NCI-H1417 treated with DMSO at 0.1 percent for 48 hours (cell line): ENCODE results near the gene SPTBN1.

Experiments used
- DNase-seq: peaks from one replicate; lab custom pipeline; 2025; lab: John Stamatoyannopoulos, UW

SPTBN1 gene

DNA sequence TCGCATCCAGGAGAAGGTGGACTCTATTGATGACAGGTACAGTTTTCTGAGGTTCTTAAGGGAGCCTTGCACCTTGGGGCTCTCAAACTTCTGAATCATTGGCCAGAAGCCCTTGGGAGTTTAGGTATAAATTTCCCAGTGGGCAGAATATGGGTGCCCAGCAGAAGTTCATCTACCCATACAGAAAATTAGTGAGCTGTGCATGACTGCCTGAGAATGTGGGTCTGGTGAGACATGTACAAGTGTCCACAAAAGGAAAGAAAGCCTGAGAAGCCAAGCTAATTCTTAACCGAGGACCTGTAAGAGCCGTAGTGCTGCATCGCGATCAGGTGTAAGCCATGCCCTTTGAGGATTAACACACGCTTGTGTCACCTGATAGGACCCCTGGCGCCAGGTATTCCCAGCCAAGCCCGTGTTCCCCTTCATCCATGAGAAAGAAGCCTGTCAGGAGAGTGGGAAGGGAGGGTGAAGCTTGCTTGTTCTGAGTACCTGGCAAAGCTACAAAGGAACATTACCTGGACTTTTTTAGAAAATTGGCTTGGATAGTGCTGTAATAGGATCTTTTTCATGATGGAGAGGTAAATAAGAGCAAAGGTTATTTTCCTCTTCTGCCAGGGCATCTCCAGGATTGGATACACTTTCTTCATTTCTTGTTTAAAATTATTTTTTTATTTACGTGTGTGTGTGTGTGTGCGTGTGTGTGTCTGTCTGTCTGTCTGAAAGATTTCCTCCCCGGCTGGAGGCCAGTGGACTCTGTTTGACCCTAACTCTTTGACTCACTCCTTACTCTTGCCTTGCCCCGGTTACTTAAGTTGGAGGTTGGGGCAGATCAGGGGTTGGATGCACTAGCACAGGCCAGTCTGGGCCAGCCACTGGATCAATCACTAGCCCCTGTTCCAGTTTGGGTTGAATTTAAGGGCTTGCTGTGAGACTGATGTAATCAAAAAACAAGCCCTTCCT lies 176.9 kb downstream of the SPTBN1 start:
- DNase-seq = no peak

DNA sequence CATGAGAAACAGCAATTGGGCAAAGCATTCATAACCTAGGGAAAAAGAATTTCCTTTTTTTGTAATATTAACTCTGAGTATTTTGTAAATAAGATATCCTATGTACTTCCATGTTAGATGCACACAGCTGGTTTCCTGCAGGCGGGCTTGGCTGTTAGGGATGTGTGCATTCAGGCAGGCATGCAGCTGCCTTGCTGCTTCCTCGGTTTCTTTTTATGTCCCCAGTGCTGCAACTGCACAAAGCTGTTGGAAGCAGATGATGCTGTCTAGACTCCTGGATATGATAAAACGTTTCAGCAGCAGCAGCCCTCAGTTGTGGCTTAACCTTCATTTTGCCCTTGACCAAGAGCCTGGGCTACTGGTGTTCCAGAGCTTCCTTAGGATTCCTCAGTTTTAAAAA lies 177.9 kb downstream of the SPTBN1 start:
- DNase-seq = no peak

DNA sequence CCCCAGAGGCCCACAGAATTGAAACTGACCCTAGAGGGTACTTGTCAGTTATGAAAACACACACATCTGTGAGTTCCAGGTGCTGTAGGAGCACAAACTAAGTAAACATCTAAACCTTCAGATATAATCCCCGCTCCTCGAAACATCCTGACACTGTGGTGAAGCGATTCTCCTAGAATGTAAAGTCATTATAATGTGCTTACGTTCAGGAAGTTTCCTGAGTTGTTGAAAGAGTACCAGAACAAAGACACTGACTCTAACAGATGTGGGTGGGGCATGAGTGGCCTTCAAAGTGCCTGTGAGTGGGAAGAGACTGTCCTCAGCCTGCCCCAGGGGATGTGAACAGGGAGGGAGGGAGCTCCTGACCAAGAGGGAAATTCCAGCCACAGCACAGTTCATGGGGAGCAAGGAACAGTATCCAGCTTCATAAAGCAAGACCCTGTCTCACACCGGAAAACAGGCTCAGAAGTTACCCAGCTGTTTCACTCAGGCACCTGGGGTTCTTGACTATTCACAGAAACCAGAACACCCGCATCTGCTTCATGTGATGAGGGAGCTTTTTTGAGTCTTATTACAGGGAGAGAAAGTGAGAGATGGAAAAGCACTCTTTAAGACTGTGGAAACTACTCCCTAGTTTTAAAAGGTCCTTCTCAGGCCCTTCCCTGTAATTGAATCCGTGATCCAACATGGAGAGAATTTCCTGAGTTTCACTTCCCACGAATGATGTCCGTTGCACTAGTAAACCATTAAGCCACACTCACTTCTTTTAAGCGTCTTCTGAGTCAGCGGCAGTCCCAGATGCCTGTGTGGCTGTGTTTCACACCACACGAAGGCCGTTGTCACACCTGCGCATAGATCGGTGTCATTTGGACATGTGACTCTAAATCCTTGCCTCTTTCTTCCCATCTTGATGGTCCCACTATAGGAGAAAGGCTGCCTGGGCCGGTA lies 178.7 kb downstream of the SPTBN1 start:
- no peak for DNase-seq

- DNase-seq = no peak
Observed at GRCh38 chr2:54635554-54636152, 179.5 kb downstream of the SPTBN1 start.

- no peak for DNase-seq
Observed at GRCh38 chr2:54636415-54637139, 180.4 kb downstream of the SPTBN1 start.

GRCh38 chr2:54638103-54638502 lies 182.0 kb downstream of the SPTBN1 start:
- no peak for DNase-seq

- no peak for DNase-seq
Observed at GRCh38 chr2:54638774-54639187, 182.7 kb downstream of the SPTBN1 start.

DNA sequence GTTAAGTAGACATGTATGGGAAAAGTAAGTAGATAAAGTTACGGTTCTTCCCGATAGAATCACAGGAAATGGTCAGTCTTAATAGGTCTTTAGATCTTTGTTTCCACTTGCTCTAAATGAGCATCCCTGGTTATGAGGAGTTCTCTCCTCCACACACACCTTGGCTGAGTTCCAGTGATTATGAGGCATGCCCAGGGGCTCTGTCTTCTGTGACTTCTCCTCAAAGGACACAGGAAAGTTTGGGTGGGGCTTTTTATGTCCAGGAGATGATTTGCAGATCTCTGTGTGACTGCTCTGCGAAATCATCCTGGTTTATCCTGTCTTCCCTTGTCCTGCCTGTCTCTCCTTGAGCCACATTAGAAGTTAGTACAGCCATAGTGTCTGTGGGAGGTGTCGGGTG lies 183.5 kb downstream of the SPTBN1 start:
- no peak for DNase-seq

- DNase-seq = no peak
Observed at GRCh38 chr2:54640834-54641540, 184.9 kb downstream of the SPTBN1 start.

GRCh38 chr2:54641988-54642387 lies 185.9 kb downstream of the SPTBN1 start:
- DNase-seq = no peak

GRCh38 chr2:54642677-54643430 lies 186.7 kb downstream of the SPTBN1 start:
- no peak for DNase-seq

GRCh38 chr2:54644236-54644635 lies 188.1 kb downstream of the SPTBN1 start:
- no peak for DNase-seq

DNA sequence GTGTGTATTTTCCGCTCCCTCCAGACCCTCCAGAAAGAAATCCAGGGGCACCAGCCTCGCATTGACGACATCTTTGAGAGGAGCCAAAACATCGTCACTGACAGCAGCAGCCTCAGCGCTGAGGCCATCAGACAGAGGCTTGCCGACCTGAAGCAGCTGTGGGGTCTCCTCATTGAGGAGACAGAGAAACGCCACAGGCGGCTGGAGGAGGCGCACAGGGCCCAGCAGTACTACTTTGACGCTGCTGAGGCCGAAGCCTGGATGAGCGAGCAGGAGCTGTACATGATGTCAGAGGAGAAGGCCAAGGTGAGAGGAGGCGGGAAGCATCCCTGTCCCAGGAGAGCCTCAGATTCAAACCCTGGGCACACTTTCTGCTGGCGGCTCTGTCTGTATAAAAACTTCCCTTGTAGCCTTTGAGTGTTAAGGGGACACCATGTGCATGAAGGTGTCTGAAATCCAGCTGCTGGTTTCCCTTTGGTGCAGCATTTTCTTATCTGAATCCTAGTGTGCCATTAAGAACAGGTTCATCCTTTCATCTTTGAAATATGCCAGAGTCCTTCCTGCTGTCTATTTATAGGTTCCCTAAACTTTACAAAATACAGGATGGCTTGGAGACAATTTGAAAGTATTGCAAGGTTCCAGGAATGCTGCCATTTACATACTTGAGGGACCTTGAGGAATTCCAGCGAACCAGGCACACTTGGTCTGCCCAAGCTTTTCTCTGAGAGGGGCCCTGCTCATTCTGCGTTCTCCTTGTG lies 190.2 kb downstream of the SPTBN1 start:
- no peak for DNase-seq

GRCh38 chr2:54648256-54648655 lies 192.1 kb downstream of the SPTBN1 start:
- no peak for DNase-seq

- DNase-seq = no peak
Observed at GRCh38 chr2:54649191-54649590, 193.1 kb downstream of the SPTBN1 start.

- DNase-seq = no peak
Observed at GRCh38 chr2:54649633-54650032, 193.5 kb downstream of the SPTBN1 start.

DNA sequence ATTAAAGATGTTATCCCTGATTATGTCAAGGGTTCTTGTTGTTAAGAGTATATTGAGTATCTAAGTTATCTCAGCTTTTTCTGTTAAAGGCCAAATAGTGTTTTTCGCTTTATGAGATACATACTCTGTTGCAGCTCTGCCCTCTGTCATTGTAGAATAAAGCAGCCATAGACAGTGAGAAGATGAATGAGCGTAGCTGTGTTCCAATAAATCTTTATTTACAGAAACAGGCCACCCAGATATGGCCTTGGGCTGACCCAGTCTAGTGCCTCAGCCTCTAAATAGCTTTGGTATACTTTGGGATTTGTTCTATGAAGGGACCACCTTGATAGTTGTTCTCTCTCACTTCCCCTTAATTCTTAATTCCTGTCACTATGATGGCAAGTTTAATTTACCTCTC lies 194.5 kb downstream of the SPTBN1 start:
- no peak for DNase-seq

DNA sequence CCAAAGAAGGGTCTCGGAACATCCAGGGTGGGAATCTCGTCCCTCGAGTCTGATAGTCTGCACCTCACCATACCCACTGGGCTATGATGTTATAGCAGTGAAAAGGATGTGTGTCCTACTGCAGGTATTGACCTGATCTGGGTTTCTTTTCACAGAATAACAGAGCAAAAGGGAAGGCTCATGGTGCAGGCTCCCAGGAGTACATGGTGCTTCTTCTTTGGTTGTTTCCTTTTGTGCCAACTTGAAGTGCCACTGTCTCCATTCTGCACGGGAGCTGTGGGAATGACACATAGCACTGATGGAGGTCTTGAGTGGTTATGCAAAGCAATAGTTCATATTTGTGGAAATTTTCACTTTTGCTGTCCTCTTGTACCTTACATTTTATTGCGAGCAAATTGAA lies 195.2 kb downstream of the SPTBN1 start:
- no peak for DNase-seq

DNA sequence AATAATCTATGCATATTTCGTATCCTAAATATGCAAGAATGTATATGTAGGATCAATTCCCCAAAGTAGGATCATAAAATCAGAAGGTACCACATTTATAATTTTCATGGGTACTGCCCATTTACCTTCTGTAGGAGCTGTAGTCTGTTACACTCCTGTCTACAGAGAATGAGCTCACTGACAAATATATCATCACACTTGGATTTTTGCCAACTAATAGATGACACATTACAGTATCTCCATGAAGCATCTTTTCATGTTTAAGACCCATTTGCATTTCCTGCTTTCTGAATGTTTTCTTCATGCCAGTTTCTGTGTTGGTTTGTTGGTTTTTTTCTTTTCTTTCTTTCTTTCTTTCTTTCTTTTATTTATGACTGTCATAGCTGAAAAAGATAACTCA lies 196.4 kb downstream of the SPTBN1 start:
- no peak for DNase-seq
